Gastrocnemius medialis (tissue), 4 donors: Measurements from ENCODE around the gene TMEM86B. TPM values are rescaled to one million over a fixed set of nuclear protein-coding genes. Genes with fewer than 3 reads are reported as not detected.

Experiments
- ATAC-seq, 2 donors: fragments of 150-250 bp; one replicate each; pipeline ENCODE4 v1.9.1; 2016
- DNase-seq, 2 donors: peaks; one replicate each; pipeline ENCODE4 v3.0.0-alpha.2; 2019
- H3K27ac ChIP-seq, 4 donors: fragments of 200-600 bp; sonication (generic); 1 replicate in 1 of 4; 2 replicates in 3 of 4; pipeline ENCODE4 v1.5.1; 2016 to 2018; ENCODE audit warnings: mild to moderate bottlenecking in 2 of 4, moderate library complexity in 1 of 4
- H3K27me3 ChIP-seq, 3 donors: fragments of 200-600 bp; sonication (generic) in 2 of 3; 1 replicate in 1 of 3; 2 replicates in 2 of 3; pipeline versions ENCODE4 v1.5.1 to v1.6.0; 2016 to 2019; ENCODE audit warnings: mild to moderate bottlenecking in 1 of 3, moderate library complexity in 1 of 3
- H3K36me3 ChIP-seq, 2 donors: fragments of 200-600 bp; sonication (generic) in 1 of 2; one replicate each; pipeline ENCODE4 v1.5.1; 2017 to 2018
- H3K4me1 ChIP-seq, 2 donors: fragments of 200-600 bp; sonication (generic) in 1 of 2; one replicate each; pipeline ENCODE4 v1.5.1; 2016 to 2017; ENCODE audit warnings: mild to moderate bottlenecking in 2 of 2
- H3K4me3 ChIP-seq, 4 donors: fragments of 200-600 bp; sonication (generic) in 3 of 4; 1 replicate in 1 of 4; 2 replicates in 3 of 4; pipeline ENCODE4 v1.5.1; 2016 to 2019; ENCODE audit warnings: mild to moderate bottlenecking in 2 of 4
- H3K9me3 ChIP-seq, 3 donors: fragments of 200-600 bp; sonication (generic) in 2 of 3; 1 replicate in 1 of 3; 2 replicates in 2 of 3; pipeline ENCODE4 v1.5.1; 2016 to 2019
- CTCF ChIP-seq, 5 experiments: fragments of 450-650 bp in 3 of 5; fragments of 200-600 bp in 2 of 5; sonication (generic) in 2 of 5; IDR thresholded peaks in 4 of 5; conservative IDR thresholded peaks in 1 of 5; 1 replicate in 4 of 5; 2 replicates in 1 of 5; pipeline ENCODE4 v1.5.1; 2016 to 2019; ENCODE audit warnings: antibody characterized with exemption in 5 of 5, mild to moderate bottlenecking in 3 of 5, moderate library complexity in 3 of 5
- POLR2A ChIP-seq, 2 donors: fragments of 450-650 bp; IDR thresholded peaks; one replicate each; pipeline ENCODE4 v1.6.1; 2017; ENCODE audit warnings: antibody characterized with exemption in 2 of 2, mild to moderate bottlenecking in 2 of 2, moderate library complexity in 2 of 2
- in situ Hi-C, 4 donors: fragments of 200-750 bp; cut with MboI; loops; one replicate each; pipeline versions ENCODE4 v1.15.0 to v1.8.0; 2017; ENCODE audit warnings: low sequenced_read_pairs in 4 of 4
- intact Hi-C: fragments of 100-400 bp; cut with DNase I; formaldehyde crosslinking; loops from one replicate; pipeline ENCODE4 v1.15.1; 2023; ENCODE audit warnings: low total_unique reads
- total RNA-seq, 4 donors: library from RNA; depleted of rRNA; stranded (reverse); fragments of >200 nt; gene quantifications; one replicate each; pipeline versions ENCODE4 v1.1.0 to v1.2.3, GENCODE V29; 2016

TMEM86B gene
- total RNA-seq, 4 donors from 2014 or later = 0.87 to 5.0 (median 1.7) TPM

- in situ Hi-C loops (no loop called here), intact Hi-C loops (no loop called here)
- no peaks in the 10 kb centered on the region for H3K27me3 ChIP-seq
- DNase-seq (no peak), ATAC-seq (no peak)
- no peaks in the 10 kb centered on the region for H3K9me3 ChIP-seq
- no peaks in the 10 kb centered on the region for H3K4me1 ChIP-seq
- H3K4me3 ChIP-seq = no peak overlapping the region
- no peak for TF ChIP-seq CTCF (IDR thresholded peaks at IDR 0.05 in 4 of 5, conservative IDR thresholded peaks at IDR 0.05 in 1 of 5)
- TF ChIP-seq POLR2A (IDR thresholded peaks at IDR 0.05) = no peak
- peaks cover 0 to 62% of the 10 kb centered on the region in 2 donors for H3K36me3 ChIP-seq
- H3K27ac ChIP-seq = no peak overlapping the region
Measured at GRCh38 chr19:55229145-55229788, 704 bp upstream of the TMEM86B start.

GRCh38 chr19:55228015-55228391 lies 560 bp downstream of the TMEM86B start:
- ATAC-seq (no peak), DNase-seq (no peak)
- Histone ChIP-seq H3K9me3 (no peaks in the 10 kb centered on the region), H3K4me3 (no peak overlapping the region), H3K27me3 (no peaks in the 10 kb centered on the region), H3K36me3 (peaks cover 0 to 51% of the 10 kb centered on the region in 2 donors), H3K4me1 (no peaks in the 10 kb centered on the region), H3K27ac (no peak overlapping the region)
- in situ Hi-C loops (no loop called here), intact Hi-C loops (no loop called here)
- TF ChIP-seq CTCF (IDR thresholded peaks at IDR 0.05 in 4 of 5, conservative IDR thresholded peaks at IDR 0.05 in 1 of 5) (no peak), POLR2A (IDR thresholded peaks at IDR 0.05) (no peak)

GRCh38 chr19:55227241-55228014 lies 1.1 kb downstream of the TMEM86B start:
- H3K4me1 ChIP-seq = no peaks in the 10 kb centered on the region
- ATAC-seq = no peak
- H3K27me3 ChIP-seq = no peaks in the 10 kb centered on the region
- in situ Hi-C loops = no loop called here
- intact Hi-C loops = no loop called here
- H3K4me3 ChIP-seq = no peak overlapping the region
- TF ChIP-seq POLR2A (IDR thresholded peaks at IDR 0.05) = no peak
- TF ChIP-seq CTCF (IDR thresholded peaks at IDR 0.05 in 4 of 5, conservative IDR thresholded peaks at IDR 0.05 in 1 of 5) = no peak
- H3K9me3 ChIP-seq = no peaks in the 10 kb centered on the region
- no peak for DNase-seq
- H3K36me3 ChIP-seq = peaks cover 0 to 46% of the 10 kb centered on the region in 2 donors
- no peak overlapping the region for H3K27ac ChIP-seq

- Histone ChIP-seq H3K27me3 (no peaks in the 10 kb centered on the region), H3K4me1 (no peaks in the 10 kb centered on the region), H3K9me3 (no peaks in the 10 kb centered on the region), H3K36me3 (peaks cover 0 to 41% of the 10 kb centered on the region in 2 donors), H3K4me3 (no peak overlapping the region), H3K27ac (no peak overlapping the region)
- TF ChIP-seq CTCF (IDR thresholded peaks at IDR 0.05 in 4 of 5, conservative IDR thresholded peaks at IDR 0.05 in 1 of 5) (no peak), POLR2A (IDR thresholded peaks at IDR 0.05) (no peak)
- DNase-seq (no peak), ATAC-seq (no peak)
- in situ Hi-C loops = no loop called here
- intact Hi-C loops = no loop called here
Measured at GRCh38 chr19:55226788-55227187, 1.8 kb downstream of the TMEM86B start.
